ENCODE results near the gene AKAP13.

- TF ChIP-seq CTCF (IDR thresholded peaks at IDR 0.05; ENCODE audit: low read depth, low read length) (no peak), POLR2A (IDR thresholded peaks at IDR 0.05; ENCODE audit: extremely low read depth, insufficient read length) (no peak), MYC (IDR thresholded peaks at IDR 0.05; ENCODE audit: low read depth, low read length) (no peak)
- TF ChIP-seq, protein P1, sequence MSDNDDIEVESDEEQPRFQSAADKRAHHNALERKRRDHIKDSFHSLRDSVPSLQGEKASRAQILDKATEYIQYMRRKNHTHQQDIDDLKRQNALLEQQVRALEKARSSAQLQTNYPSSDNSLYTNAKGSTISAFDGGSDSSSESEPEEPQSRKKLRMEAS (IDR thresholded peaks at IDR 0.05; ENCODE audit: low read depth, low read length) = no peak
Measured at GRCh38 chr15:85507114-85507513, 126.7 kb downstream of the AKAP13 start.

All from NB4 (cell line).